Calu3 (cell line): ENCODE data around the gene ASB10. TPM values are rescaled to one million over a fixed set of nuclear protein-coding genes. Genes with fewer than 3 reads are reported as not detected.

Experiments
- BruUV-seq: library from RNA; stranded (reverse); fragments of 400-500 nt; replicated peaks from 2 replicates; lab custom pipeline; 2021; lab: Mats Ljungman, UMichigan
- CTCF ChIA-PET: fragments of 300-600 bp; sonication (Branson Sonifier 250); formaldehyde crosslinking; loops from one replicate; lab custom pipeline; 2022; ENCODE audit warnings: antibody characterized with exemption; lab: Charles Lee
- DNase-seq: peaks from one replicate; pipeline ENCODE4 v3.0.0; 2022
- H3K27ac Mint-ChIP-seq: one replicate; pipeline ENCODE4 v1.8.0; 2022; ENCODE audit warnings: mixed read lengths; ENCODE audit not compliant: unreplicated experiment
- H3K27me3 Mint-ChIP-seq: one replicate; pipeline ENCODE4 v1.8.0; 2022; ENCODE audit warnings: mixed read lengths; ENCODE audit not compliant: unreplicated experiment
- H3K36me3 Mint-ChIP-seq: one replicate; pipeline ENCODE4 v1.8.0; 2022; ENCODE audit warnings: mild to moderate bottlenecking, moderate library complexity, mixed read lengths; ENCODE audit not compliant: insufficient read depth, unreplicated experiment
- H3K4me1 Mint-ChIP-seq: one replicate; pipeline ENCODE4 v1.8.0; 2022; ENCODE audit warnings: mild to moderate bottlenecking, low read depth, mixed read lengths; ENCODE audit not compliant: unreplicated experiment
- H3K4me3 Mint-ChIP-seq: one replicate; pipeline ENCODE4 v1.8.0; 2022; ENCODE audit warnings: mild to moderate bottlenecking, low read depth, moderate library complexity, mixed read lengths; ENCODE audit not compliant: unreplicated experiment
- H3K9me3 Mint-ChIP-seq: one replicate; pipeline ENCODE4 v1.8.0; 2022; ENCODE audit warnings: low read depth, mixed read lengths; ENCODE audit not compliant: unreplicated experiment
- intact Hi-C: fragments of 100-400 bp; cut with micrococcal nuclease; formaldehyde crosslinking; loops from one replicate; pipeline ENCODE4 v1.10.0; 2022; ENCODE audit not compliant: unreplicated experiment
- total RNA-seq: library from RNA; stranded (reverse); gene quantifications from 2 replicates; pipeline ENCODE4 v1.2.3, GENCODE V29; 2022
- TF ChIP-seq, protein P1 (sequence below): fragments of 200-600 bp; IDR thresholded peaks from one replicate; pipeline ENCODE4 v1.8.0; 2022; ENCODE audit warnings: antibody characterized with exemption; ENCODE audit not compliant: unreplicated experiment

Gene ASB10
- total RNA-seq, 1 experiment from 2014 or later = not detected

DNA sequence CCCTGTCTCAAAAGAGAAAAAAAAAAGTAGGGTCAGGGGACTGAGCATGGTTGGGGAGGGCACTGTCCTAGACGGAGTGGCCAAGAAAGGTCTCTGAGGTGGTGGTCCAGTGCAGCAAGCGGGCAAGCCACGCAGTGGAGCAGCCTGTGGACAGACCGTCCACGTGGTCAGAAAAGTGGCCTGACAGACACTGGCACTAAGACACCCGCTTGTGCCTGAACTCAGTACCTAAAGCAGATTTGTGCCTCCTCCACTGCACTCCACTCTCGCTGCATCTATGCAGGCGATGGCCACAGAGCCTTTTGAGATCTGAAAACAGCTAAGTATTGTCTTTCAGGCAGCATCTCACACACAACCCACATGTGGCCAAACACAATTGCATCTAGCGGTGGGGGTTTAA, 8.8 kb downstream of the ASB10 start:
- no TSS peak for BruUV-seq
- CTCF ChIA-PET = interaction anchor here (1.5 kb wide), 1 partner anchor 55 kb away, joined by 3 read pairs; no protein-coding TSS in a partner anchor
- H3K9me3 Mint-ChIP-seq = no peaks in the 10 kb centered on the region
- no peak overlapping the region for H3K4me3 Mint-ChIP-seq
- H3K27ac Mint-ChIP-seq = no peak overlapping the region
- TF ChIP-seq, protein P1, sequence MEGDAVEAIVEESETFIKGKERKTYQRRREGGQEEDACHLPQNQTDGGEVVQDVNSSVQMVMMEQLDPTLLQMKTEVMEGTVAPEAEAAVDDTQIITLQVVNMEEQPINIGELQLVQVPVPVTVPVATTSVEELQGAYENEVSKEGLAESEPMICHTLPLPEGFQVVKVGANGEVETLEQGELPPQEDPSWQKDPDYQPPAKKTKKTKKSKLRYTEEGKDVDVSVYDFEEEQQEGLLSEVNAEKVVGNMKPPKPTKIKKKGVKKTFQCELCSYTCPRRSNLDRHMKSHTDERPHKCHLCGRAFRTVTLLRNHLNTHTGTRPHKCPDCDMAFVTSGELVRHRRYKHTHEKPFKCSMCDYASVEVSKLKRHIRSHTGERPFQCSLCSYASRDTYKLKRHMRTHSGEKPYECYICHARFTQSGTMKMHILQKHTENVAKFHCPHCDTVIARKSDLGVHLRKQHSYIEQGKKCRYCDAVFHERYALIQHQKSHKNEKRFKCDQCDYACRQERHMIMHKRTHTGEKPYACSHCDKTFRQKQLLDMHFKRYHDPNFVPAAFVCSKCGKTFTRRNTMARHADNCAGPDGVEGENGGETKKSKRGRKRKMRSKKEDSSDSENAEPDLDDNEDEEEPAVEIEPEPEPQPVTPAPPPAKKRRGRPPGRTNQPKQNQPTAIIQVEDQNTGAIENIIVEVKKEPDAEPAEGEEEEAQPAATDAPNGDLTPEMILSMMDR = no peak
- DNase-seq = no peak
- intact Hi-C loops = no loop called here
- peaks cover 98% of the 10 kb centered on the region for H3K27me3 Mint-ChIP-seq
- no peaks in the 10 kb centered on the region for H3K36me3 Mint-ChIP-seq
- H3K4me1 Mint-ChIP-seq = no peaks in the 10 kb centered on the region

DNA sequence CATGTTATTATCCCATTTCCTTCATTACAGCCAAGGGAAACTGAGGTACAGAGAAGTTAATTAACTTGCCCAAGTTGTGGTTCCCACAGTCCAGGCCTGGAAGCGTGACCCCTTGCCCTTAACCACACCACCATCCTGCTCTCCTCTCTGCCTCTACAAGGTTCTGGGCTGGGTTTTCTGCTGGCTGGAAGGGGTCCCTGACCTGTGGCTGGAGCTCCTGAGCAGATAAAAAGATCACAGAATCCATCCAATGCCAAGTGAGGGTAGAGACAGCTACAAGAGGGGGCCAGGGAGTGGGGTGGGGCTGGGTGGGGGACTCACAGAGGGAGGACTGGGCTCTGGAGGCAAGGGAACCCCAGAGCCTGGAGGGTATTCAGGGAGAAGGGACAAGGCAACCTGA, 9.7 kb downstream of the ASB10 start:
- no peak for DNase-seq
- peaks cover 98% of the 10 kb centered on the region for H3K27me3 Mint-ChIP-seq
- no peaks in the 10 kb centered on the region for H3K4me1 Mint-ChIP-seq
- H3K9me3 Mint-ChIP-seq = no peaks in the 10 kb centered on the region
- CTCF ChIA-PET = no interaction called here
- no peaks in the 10 kb centered on the region for H3K36me3 Mint-ChIP-seq
- no TSS peak for BruUV-seq
- intact Hi-C loops = no loop called here
- no peak overlapping the region for H3K4me3 Mint-ChIP-seq
- H3K27ac Mint-ChIP-seq = no peak overlapping the region
- TF ChIP-seq, protein P1 = no peak

GRCh38 chr7:151176401-151176800, 10.6 kb downstream of the ASB10 start:
- BruUV-seq = no TSS peak
- H3K27me3 Mint-ChIP-seq = peaks cover 98% of the 10 kb centered on the region
- CTCF ChIA-PET = no interaction called here
- no peak overlapping the region for H3K27ac Mint-ChIP-seq
- no peaks in the 10 kb centered on the region for H3K9me3 Mint-ChIP-seq
- H3K36me3 Mint-ChIP-seq = no peaks in the 10 kb centered on the region
- no peaks in the 10 kb centered on the region for H3K4me1 Mint-ChIP-seq
- DNase-seq = no peak
- intact Hi-C loops = no loop called here
- TF ChIP-seq, protein P1 = no peak
- H3K4me3 Mint-ChIP-seq = no peak overlapping the region

DNA sequence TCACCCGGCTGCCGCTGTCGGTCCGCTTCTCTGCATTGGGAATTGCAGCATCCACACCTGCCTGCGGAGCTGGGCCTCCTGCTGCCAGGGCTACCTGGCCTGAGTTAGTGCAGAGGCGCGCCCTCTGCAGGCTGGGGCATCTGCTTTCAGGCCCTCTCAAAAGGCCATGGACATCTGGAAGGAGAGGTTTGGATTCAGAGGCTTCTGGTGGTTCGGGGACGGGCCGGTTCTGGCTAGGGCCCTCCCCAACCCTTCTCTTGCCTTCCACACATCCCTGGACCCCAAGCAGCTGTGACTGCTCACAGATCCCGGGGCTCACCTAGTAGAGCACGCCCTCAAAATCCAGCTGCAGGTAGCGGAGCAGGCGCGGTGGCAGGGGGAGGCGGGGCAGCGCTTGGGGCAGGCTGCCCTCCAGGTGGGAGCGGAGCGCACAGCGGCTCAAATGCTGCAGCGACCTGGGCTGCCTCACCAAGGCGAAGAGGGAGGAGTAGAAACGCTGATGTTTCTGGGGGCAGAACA, 11.2 kb downstream of the ASB10 start:
- TF ChIP-seq, protein P1 = no peak
- Mint-ChIP-seq H3K27me3 (peaks cover 99% of the 10 kb centered on the region), H3K4me1 (no peaks in the 10 kb centered on the region), H3K4me3 (no peak overlapping the region), H3K9me3 (no peaks in the 10 kb centered on the region), H3K27ac (no peak overlapping the region), H3K36me3 (no peaks in the 10 kb centered on the region)
- DNase-seq = no peak
- intact Hi-C loops = no loop called here
- CTCF ChIA-PET = no interaction called here
- BruUV-seq = no TSS peak
